Lower leg skin (tissue), 3 donors: ENCODE data around the gene APP.

Experiments
- POLR2A ChIP-seq, 2 donors: fragments of 450-650 bp; IDR thresholded peaks; one replicate each; pipeline ENCODE4 v1.6.1; 2016 to 2017; ENCODE audit warnings: antibody characterized with exemption in 2 of 2, mild to moderate bottlenecking in 1 of 2, moderate library complexity in 1 of 2
- TF ChIP-seq, protein P1 (sequence below), 3 donors: fragments of 450-650 bp; IDR thresholded peaks; one replicate each; pipeline ENCODE4 v1.5.1; 2016; ENCODE audit warnings: antibody characterized with exemption in 3 of 3, mild to moderate bottlenecking in 3 of 3, moderate library complexity in 2 of 3

DNA sequence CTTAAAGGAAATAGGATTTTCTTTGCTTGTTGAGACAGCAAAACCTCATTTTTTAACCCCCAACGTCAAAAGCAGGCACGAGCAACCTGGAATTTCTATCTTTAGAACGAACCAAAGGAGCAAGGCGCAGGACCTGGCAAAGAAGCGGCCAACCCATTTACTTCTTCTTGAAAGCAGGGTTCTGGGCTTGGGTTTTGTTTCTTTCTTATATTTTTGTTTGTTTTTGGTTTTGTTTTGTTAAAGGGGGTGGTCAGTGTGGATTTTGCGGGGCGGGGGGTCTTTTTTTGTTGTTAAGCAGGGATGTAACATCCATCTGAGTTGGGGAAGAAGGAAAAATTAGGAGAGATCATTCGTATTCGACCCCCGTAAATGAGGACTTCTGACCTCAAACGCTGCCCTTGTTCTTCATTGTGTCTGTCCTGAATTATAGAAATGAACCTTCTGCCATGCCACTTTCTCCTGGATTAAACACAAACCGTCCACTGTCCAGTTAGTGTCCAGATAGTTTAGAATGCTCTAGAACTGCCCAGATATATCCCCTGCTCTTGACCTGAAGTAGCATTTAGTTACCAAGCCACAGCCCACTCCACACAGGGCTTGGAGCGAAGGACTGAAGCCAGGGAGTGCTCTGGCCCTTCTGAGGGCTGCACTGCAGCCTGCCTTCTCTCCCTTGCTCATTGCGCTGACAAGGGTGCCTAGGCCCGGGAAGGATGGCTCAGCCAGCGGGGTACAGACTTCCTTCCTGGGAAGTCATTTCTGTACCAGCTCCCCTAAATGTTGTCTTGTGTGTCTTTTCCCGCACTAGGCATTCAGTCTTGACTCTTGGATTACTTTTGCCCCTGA, 909 bp upstream of the APP start:
- TF ChIP-seq, protein P1, sequence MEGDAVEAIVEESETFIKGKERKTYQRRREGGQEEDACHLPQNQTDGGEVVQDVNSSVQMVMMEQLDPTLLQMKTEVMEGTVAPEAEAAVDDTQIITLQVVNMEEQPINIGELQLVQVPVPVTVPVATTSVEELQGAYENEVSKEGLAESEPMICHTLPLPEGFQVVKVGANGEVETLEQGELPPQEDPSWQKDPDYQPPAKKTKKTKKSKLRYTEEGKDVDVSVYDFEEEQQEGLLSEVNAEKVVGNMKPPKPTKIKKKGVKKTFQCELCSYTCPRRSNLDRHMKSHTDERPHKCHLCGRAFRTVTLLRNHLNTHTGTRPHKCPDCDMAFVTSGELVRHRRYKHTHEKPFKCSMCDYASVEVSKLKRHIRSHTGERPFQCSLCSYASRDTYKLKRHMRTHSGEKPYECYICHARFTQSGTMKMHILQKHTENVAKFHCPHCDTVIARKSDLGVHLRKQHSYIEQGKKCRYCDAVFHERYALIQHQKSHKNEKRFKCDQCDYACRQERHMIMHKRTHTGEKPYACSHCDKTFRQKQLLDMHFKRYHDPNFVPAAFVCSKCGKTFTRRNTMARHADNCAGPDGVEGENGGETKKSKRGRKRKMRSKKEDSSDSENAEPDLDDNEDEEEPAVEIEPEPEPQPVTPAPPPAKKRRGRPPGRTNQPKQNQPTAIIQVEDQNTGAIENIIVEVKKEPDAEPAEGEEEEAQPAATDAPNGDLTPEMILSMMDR (IDR thresholded peaks at IDR 0.05): no peak
- no peak for TF ChIP-seq POLR2A (IDR thresholded peaks at IDR 0.05)
